Astrocyte of the cerebellum (primary cell): ENCODE results near the gene INVS.

Source experiments
- DNase-seq: peaks from one replicate; pipeline ENCODE4 v3.0.0-alpha.2; 2011; ENCODE audit warnings: low read depth
- H3K4me3 ChIP-seq: 2 replicates; pipeline ENCODE4 v1.5.1; 2011; ENCODE audit warnings: mild to moderate bottlenecking, low read depth, low read length, moderate library complexity
- in situ Hi-C: cut with HindIII; loops from 2 replicates; pipeline ENCODE4 v1.10.0; 2017; ENCODE audit warnings: low sequenced_read_pairs
- TF ChIP-seq, protein P1 (sequence below): IDR thresholded peaks from 2 replicates; pipeline ENCODE4 v1.5.1; 2012; ENCODE audit warnings: low read length, low read depth, moderate library complexity, mild to moderate bottlenecking; ENCODE audit errors: missing control alignments

Gene INVS

DNA sequence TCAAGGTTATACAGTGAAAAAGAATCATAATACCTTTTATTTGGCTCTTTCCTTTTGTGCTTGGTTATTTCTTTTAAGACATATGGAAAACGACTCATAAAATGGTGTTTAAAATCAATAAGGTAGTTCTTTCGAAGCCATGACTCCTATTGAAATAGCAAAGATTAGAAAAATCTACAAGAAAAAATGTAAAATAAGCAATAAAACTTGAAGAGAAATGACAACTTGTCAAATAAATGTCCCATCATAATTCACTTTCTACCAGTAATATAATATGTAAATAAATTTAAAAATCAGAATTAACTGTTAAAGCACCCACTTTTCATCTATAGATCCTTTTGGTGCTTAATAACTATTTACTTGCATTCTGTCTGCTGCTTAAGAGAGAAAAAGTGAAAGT is 241.2 kb downstream of the INVS start:
- in situ Hi-C loops: no loop called here

DNA sequence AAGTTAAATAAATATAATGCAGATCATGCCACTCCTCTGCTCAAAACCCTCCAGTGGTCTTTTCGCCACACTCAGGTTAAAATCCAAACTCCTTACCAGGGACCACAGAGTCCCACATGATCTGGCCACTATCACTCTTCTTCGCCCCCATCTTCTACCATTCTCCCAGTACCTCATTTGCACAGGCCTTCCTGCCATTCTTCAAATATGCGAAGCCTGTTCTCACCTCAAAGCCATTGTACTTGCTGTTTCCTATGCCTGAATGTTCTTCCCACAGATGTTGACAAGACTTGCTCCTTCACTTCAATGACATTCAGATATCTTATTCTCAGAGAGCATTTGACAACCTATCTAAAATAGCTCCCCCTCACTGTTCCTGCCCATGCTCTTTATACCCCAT is 242.8 kb downstream of the INVS start:
- TF ChIP-seq, protein P1, sequence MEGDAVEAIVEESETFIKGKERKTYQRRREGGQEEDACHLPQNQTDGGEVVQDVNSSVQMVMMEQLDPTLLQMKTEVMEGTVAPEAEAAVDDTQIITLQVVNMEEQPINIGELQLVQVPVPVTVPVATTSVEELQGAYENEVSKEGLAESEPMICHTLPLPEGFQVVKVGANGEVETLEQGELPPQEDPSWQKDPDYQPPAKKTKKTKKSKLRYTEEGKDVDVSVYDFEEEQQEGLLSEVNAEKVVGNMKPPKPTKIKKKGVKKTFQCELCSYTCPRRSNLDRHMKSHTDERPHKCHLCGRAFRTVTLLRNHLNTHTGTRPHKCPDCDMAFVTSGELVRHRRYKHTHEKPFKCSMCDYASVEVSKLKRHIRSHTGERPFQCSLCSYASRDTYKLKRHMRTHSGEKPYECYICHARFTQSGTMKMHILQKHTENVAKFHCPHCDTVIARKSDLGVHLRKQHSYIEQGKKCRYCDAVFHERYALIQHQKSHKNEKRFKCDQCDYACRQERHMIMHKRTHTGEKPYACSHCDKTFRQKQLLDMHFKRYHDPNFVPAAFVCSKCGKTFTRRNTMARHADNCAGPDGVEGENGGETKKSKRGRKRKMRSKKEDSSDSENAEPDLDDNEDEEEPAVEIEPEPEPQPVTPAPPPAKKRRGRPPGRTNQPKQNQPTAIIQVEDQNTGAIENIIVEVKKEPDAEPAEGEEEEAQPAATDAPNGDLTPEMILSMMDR: no peak
- in situ Hi-C loops: no loop called here

More for the DNA sequence above, 241.2 kb downstream of the INVS start:
- no peak overlapping the region for H3K4me3 ChIP-seq
- DNase-seq: no peak
- TF ChIP-seq, protein P1: no peak

DNA sequence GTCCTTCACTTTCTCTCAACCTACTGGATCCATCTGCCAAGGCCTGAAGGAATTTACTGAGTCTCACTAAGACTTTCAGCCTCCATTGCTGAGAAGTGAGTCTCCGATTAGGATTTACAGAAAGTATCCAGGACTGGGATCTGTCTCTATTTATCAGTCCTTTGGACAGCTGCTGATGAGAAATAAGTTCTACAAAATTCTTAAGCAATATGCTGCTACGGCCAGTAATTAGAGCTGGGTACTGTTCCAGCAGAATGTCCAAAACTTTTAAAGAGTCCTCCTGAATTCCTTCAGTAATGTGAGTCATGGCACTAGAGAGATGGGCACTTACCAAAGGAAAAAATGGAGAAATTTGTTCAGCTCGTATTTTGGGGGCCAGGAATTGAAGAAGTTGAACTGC is 247.8 kb downstream of the INVS start:
- H3K4me3 ChIP-seq: no peak overlapping the region
- in situ Hi-C loops: no loop called here
- TF ChIP-seq, protein P1: no peak
- DNase-seq: no peak

More for the DNA sequence above, 242.8 kb downstream of the INVS start:
- no peak for DNase-seq
- no peak overlapping the region for H3K4me3 ChIP-seq

DNA sequence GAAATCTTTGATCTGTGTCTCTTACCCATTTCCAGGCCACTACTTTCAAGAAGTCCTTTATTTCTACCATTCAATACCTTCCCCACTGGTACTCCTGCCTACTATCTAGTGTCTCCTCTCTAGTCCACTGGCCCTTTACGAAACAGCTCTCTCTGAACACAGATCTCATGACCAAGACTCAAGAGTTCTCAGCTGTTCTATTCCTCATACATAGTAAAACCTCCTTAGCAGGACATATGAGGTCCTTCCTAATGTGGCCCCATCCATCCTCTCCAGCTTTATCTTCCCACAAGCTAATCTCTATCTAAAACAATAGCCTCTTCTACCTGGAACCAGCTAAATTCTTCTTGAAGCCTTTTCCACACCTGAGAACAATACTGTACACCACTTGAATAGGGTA is 251.1 kb downstream of the INVS start:
- DNase-seq: no peak
- TF ChIP-seq, protein P1: no peak

More for the DNA sequence above, 251.1 kb downstream of the INVS start:
- in situ Hi-C loops: no loop called here
- no peak overlapping the region for H3K4me3 ChIP-seq
